HepG2 (cell line): ENCODE results near the gene PAXX. TPM values are rescaled to one million over a fixed set of nuclear protein-coding genes. Genes with fewer than 3 reads are reported as not detected.
A peak's percentile ranks its signal among the peaks of the same experiment; 100 is the strongest.

Experiments used
- HMGXB4 ChIP-seq, 2 experiments: sonication (generic) in 1 of 2; formaldehyde crosslinking in 1 of 2; IDR thresholded peaks; 2 replicates each; pipeline versions ENCODE4 v1.4.0 to v1.6.1; 2018 to 2020; ENCODE audit warnings: missing genetic modification reagents in 2 of 2, borderline replicate concordance in 1 of 2, low read depth in 1 of 2, mild to moderate bottlenecking in 1 of 2, missing biosample characterization in 1 of 2
- MYC ChIP-seq: sonication (generic); formaldehyde crosslinking; IDR thresholded peaks from 2 replicates; pipeline ENCODE4 v1.9.0; 2021; ENCODE audit warnings: missing genetic modification reagents, borderline replicate concordance
- NR2F6 ChIP-seq, 2 experiments: IDR thresholded peaks; 2 replicates each; pipeline ENCODE4 v1.6.1; 2016; ENCODE audit warnings: antibody characterized with exemption in 1 of 2, mild to moderate bottlenecking in 1 of 2
- ONECUT2 ChIP-seq: sonication (generic); formaldehyde crosslinking; IDR thresholded peaks from 2 replicates; pipeline ENCODE4 v1.4.0; 2020; ENCODE audit warnings: missing genetic modification reagents
- THRA ChIP-seq: sonication (generic); formaldehyde crosslinking; IDR thresholded peaks from 2 replicates; pipeline ENCODE4 v1.4.0; 2020; ENCODE audit warnings: missing genetic modification reagents, borderline replicate concordance
- YY1 ChIP-seq: IDR thresholded peaks from 2 replicates; pipeline ENCODE4 v1.6.1; 2011; ENCODE audit warnings: low read length, low read depth, moderate library complexity, mild to moderate bottlenecking; ENCODE audit not compliant: insufficient read depth, insufficient replicate concordance
- ZFP82 ChIP-seq: sonication (generic); formaldehyde crosslinking; IDR thresholded peaks from 2 replicates; pipeline ENCODE4 v1.5.1; 2020; ENCODE audit warnings: mild to moderate bottlenecking, missing genetic modification reagents, borderline replicate concordance
- polyA plus RNA-seq, 8 experiments: library from polyadenylated mRNA; depleted of rRNA in 3 of 8; stranded (reverse) in 7 of 8; unstranded in 1 of 8; fragments of >200 nt; fragmentation: Illumina TruSeq in 4 of 8; extraction: Trizol in 4 of 8; gene quantifications; 2 replicates each; pipeline versions ENCODE4 v1.2.1 to v1.2.3, GENCODE V29; 2011 to 2016; ENCODE audit warnings: low read depth in 4 of 8, missing spikeins in 1 of 8, mixed read lengths in 1 of 8; ENCODE audit not compliant: insufficient read depth in 1 of 8
- total RNA-seq, 5 experiments: library from RNA; depleted of rRNA; stranded (reverse); fragments of >200 nt; fragmentation: Illumina TruSeq; extraction: Trizol; gene quantifications; 2 replicates each; pipeline ENCODE4 v1.2.3, GENCODE V29; 2016; ENCODE audit warnings: low read depth in 1 of 5

PAXX gene
- total and polyA plus RNA-seq, 2 of the 13 experiments (the other 11 are each of a cell fraction or from before 2014, with no cell fraction given), result 14.0 to 31.9 TPM

DNA sequence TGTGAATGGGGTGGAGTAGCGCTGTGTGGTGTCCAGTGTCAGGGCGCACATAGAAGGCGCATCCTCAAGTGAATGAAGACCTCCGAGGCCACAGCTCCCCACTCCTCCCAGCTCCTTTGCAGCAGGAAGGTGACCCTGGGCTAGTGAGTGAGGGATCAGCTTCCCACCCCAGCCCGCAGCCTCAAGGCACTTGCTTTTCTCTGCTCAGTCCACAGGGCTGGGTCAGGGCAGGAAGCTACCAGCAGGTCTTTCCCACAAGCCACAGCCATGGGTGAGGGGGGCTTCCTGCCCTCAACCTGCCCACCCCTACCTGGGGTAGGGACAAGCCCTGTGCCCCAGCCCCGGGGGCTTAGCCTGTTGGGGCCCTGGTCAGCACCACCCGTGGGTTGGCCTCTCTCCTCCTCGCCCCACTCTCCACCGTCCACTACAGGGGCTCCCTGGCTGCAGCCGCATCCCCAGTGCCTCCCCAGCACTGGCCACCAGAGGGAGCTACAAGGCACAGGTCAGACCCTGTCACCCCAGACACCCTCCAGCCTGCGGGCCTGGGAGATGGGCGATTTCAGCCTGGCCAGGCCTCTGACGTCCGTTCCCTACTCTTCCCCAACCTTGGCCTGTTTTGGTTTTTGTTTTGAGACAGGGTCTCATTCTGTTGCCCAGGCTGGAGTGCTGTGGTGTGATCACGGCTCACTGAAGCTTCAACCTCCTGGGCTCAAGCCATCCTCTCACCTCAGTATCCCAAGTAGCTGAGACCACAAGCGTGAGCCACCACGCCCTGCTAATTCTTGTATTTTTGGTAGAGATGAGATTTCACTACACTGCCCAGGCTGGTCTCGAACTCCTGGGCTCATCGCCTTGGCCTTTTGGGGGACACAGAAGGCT is 37.1 kb downstream of the PAXX start (continued):
- TF ChIP-seq HMGXB4 (CRISPR knock-in tag; IDR thresholded peaks at IDR 0.05; ENCODE audit: borderline replicate concordance in 1 of 2, low read depth in 1 of 2) (peak; percentile 51 to 53; a peak in 3 of 4 replicates), THRA (CRISPR knock-in tag) (peak; percentile 65; the same call in 1 of the 2 replicates), ZFP82 (CRISPR knock-in tag) (0 out of 2 replicates have a peak, but pooled peaks have one; percentile 53), NR2F6 (IDR thresholded peaks at IDR 0.05) (peak; percentile 68), NR2F6 (CRISPR knock-in tag; IDR thresholded peaks at IDR 0.05) (peak; percentile 79), MYC (CRISPR knock-in tag) (0 out of 2 replicates have a peak, but pooled peaks have one; percentile 20), ONECUT2 (CRISPR knock-in tag) (no peak), YY1 (peak; percentile 9)
